ENCODE measurements around the gene YEATS2. TPM values are rescaled to one million over a fixed set of nuclear protein-coding genes. Genes with fewer than 3 reads are reported as not detected.
"Not testable (repeated sequence)": the region's sequence is repeated elsewhere in the genome, so short reads cannot be mapped to it uniquely, and the experiment has no call there.

YEATS2 gene
- total and polyA plus RNA-seq, 4 donors = 4.5 to 48.1 (median 17.8) TPM

GRCh38 chr3:183699238-183699947, 1.8 kb downstream of the YEATS2 start:
- Histone ChIP-seq H3K4me3 (ENCODE audit: low read length in 2 of 2) (peak overlapping the region in 1 of 2 donors; percentile 68), H3K27me3 (ENCODE audit: control insufficient read depth in 1 of 2, insufficient read depth in 2 of 2, low read length in 1 of 2) (no peaks in the 10 kb centered on the region), H3K4me1 (ENCODE audit: control insufficient read depth in 1 of 2, insufficient read depth in 2 of 2, low read length in 2 of 2) (peaks cover 3 to 5% of the 10 kb centered on the region in 2 donors), H3K36me3 (ENCODE audit: control insufficient read depth in 1 of 2, insufficient read depth in 2 of 2, low read length in 1 of 2) (no peaks in the 10 kb centered on the region), H3K9me3 (ENCODE audit: control insufficient read depth, low read length) (no peaks in the 10 kb centered on the region), H3K27ac (ENCODE audit: low read depth in 1 of 2, low read length in 2 of 2) (no peak overlapping the region)
- ATAC-seq (ENCODE audit: low FRiP score) = no peak
- 67 to 68% methylated on average over 13 of the region's 13 CpGs for WGBS, 2 donors
- DNase-seq = no peak
- intact Hi-C loops (cut with DNase I) = loop anchor here (2.0 to 5.0 kb wide), 2 partner anchors 62 to 63 kb away; partner anchors contain the start of gene KLHL24 (in 1 of the 2)

- intact Hi-C loops (cut with DNase I) = no loop called here
- no peak for ATAC-seq (ENCODE audit: low FRiP score)
- WGBS, 2 donors = 92 to 95% methylated on average over 5 of the region's 5 CpGs
- Histone ChIP-seq H3K27me3 (ENCODE audit: control insufficient read depth in 1 of 2, insufficient read depth in 2 of 2, low read length in 1 of 2) (no peaks in the 10 kb centered on the region), H3K27ac (ENCODE audit: low read depth in 1 of 2, low read length in 2 of 2) (no peak overlapping the region), H3K4me1 (ENCODE audit: control insufficient read depth in 1 of 2, insufficient read depth in 2 of 2, low read length in 2 of 2) (peaks cover 3 to 5% of the 10 kb centered on the region in 2 donors), H3K36me3 (ENCODE audit: control insufficient read depth in 1 of 2, insufficient read depth in 2 of 2, low read length in 1 of 2) (no peaks in the 10 kb centered on the region), H3K4me3 (ENCODE audit: low read length in 2 of 2) (no peak overlapping the region), H3K9me3 (ENCODE audit: control insufficient read depth, low read length) (no peaks in the 10 kb centered on the region)
- DNase-seq = no peak
Measured at GRCh38 chr3:183701744-183702143, 4.1 kb downstream of the YEATS2 start.

GRCh38 chr3:183703892-183704291, 6.3 kb downstream of the YEATS2 start:
- H3K4me3 ChIP-seq (ENCODE audit: low read length in 2 of 2); intact Hi-C loops (cut with DNase I); DNase-seq; H3K27me3 ChIP-seq (ENCODE audit: control insufficient read depth in 1 of 2, insufficient read depth in 2 of 2, low read length in 1 of 2); H3K27ac ChIP-seq (ENCODE audit: low read depth in 1 of 2, low read length in 2 of 2); H3K9me3 ChIP-seq (ENCODE audit: control insufficient read depth, low read length); ATAC-seq (ENCODE audit: low FRiP score); H3K36me3 ChIP-seq (ENCODE audit: control insufficient read depth in 1 of 2, insufficient read depth in 2 of 2, low read length in 1 of 2); H3K4me1 ChIP-seq (ENCODE audit: control insufficient read depth in 1 of 2, insufficient read depth in 2 of 2, low read length in 2 of 2): not testable (repeated sequence)
- WGBS, 2 donors = 92 to 93% methylated on average over 6 of the region's 6 CpGs

GRCh38 chr3:183710231-183710630, 12.6 kb downstream of the YEATS2 start:
- Histone ChIP-seq H3K9me3 (ENCODE audit: control insufficient read depth, low read length) (no peaks in the 10 kb centered on the region), H3K4me1 (ENCODE audit: control insufficient read depth in 1 of 2, insufficient read depth in 2 of 2, low read length in 2 of 2) (no peaks in the 10 kb centered on the region), H3K4me3 (ENCODE audit: low read length in 2 of 2) (no peak overlapping the region), H3K36me3 (ENCODE audit: control insufficient read depth in 1 of 2, insufficient read depth in 2 of 2, low read length in 1 of 2) (no peaks in the 10 kb centered on the region), H3K27ac (ENCODE audit: low read depth in 1 of 2, low read length in 2 of 2) (no peak overlapping the region), H3K27me3 (ENCODE audit: control insufficient read depth in 1 of 2, insufficient read depth in 2 of 2, low read length in 1 of 2) (no peaks in the 10 kb centered on the region)
- no peak for DNase-seq
- intact Hi-C loops (cut with DNase I) = no loop called here
- no peak for ATAC-seq (ENCODE audit: low FRiP score)

GRCh38 chr3:183711516-183711915, 13.9 kb downstream of the YEATS2 start:
- Histone ChIP-seq H3K27ac (ENCODE audit: low read depth in 1 of 2, low read length in 2 of 2) (no peak overlapping the region), H3K4me1 (ENCODE audit: control insufficient read depth in 1 of 2, insufficient read depth in 2 of 2, low read length in 2 of 2) (no peaks in the 10 kb centered on the region), H3K36me3 (ENCODE audit: control insufficient read depth in 1 of 2, insufficient read depth in 2 of 2, low read length in 1 of 2) (no peaks in the 10 kb centered on the region), H3K27me3 (ENCODE audit: control insufficient read depth in 1 of 2, insufficient read depth in 2 of 2, low read length in 1 of 2) (no peaks in the 10 kb centered on the region), H3K4me3 (ENCODE audit: low read length in 2 of 2) (no peak overlapping the region), H3K9me3 (ENCODE audit: control insufficient read depth, low read length) (no peaks in the 10 kb centered on the region)
- intact Hi-C loops (cut with DNase I) = no loop called here
- no peak for ATAC-seq (ENCODE audit: low FRiP score)
- WGBS, 2 donors = 97% methylated on average over 3 of the region's 3 CpGs
- DNase-seq = no peak

- Histone ChIP-seq H3K9me3 (ENCODE audit: control insufficient read depth, low read length) (no peaks in the 10 kb centered on the region), H3K27me3 (ENCODE audit: control insufficient read depth in 1 of 2, insufficient read depth in 2 of 2, low read length in 1 of 2) (no peaks in the 10 kb centered on the region), H3K27ac (ENCODE audit: low read depth in 1 of 2, low read length in 2 of 2) (no peak overlapping the region), H3K36me3 (ENCODE audit: control insufficient read depth in 1 of 2, insufficient read depth in 2 of 2, low read length in 1 of 2) (no peaks in the 10 kb centered on the region), H3K4me1 (ENCODE audit: control insufficient read depth in 1 of 2, insufficient read depth in 2 of 2, low read length in 2 of 2) (no peaks in the 10 kb centered on the region), H3K4me3 (ENCODE audit: low read length in 2 of 2) (no peak overlapping the region)
- intact Hi-C loops (cut with DNase I) = no loop called here
- ATAC-seq (ENCODE audit: low FRiP score) = no peak
- no peak for DNase-seq
Measured at GRCh38 chr3:183714622-183715021, 17.0 kb downstream of the YEATS2 start.

GRCh38 chr3:183718012-183718411, 20.4 kb downstream of the YEATS2 start:
- DNase-seq (no peak), ATAC-seq (ENCODE audit: low FRiP score) (no peak)
- Histone ChIP-seq H3K9me3 (ENCODE audit: control insufficient read depth, low read length) (no peaks in the 10 kb centered on the region), H3K27ac (ENCODE audit: low read depth in 1 of 2, low read length in 2 of 2) (no peak overlapping the region), H3K36me3 (ENCODE audit: control insufficient read depth in 1 of 2, insufficient read depth in 2 of 2, low read length in 1 of 2) (peaks cover 0 to 2% of the 10 kb centered on the region in 2 donors), H3K4me1 (ENCODE audit: control insufficient read depth in 1 of 2, insufficient read depth in 2 of 2, low read length in 2 of 2) (no peaks in the 10 kb centered on the region), H3K27me3 (ENCODE audit: control insufficient read depth in 1 of 2, insufficient read depth in 2 of 2, low read length in 1 of 2) (no peaks in the 10 kb centered on the region), H3K4me3 (ENCODE audit: low read length in 2 of 2) (no peak overlapping the region)
- intact Hi-C loops (cut with DNase I) = no loop called here
- 86 to 87% methylated on average over 3 of the region's 3 CpGs for WGBS, 2 donors

GRCh38 chr3:183725387-183725786, 27.8 kb downstream of the YEATS2 start:
- ATAC-seq (ENCODE audit: low FRiP score) (no peak), DNase-seq (no peak)
- WGBS, 2 donors = 51 to 81% methylated on average over 6 of the region's 6 CpGs
- no peaks in the 10 kb centered on the region for H3K9me3 ChIP-seq (ENCODE audit: control insufficient read depth, low read length)
- no peaks in the 10 kb centered on the region for H3K27me3 ChIP-seq (ENCODE audit: control insufficient read depth in 1 of 2, insufficient read depth in 2 of 2, low read length in 1 of 2)
- no peak overlapping the region for H3K4me3 ChIP-seq (ENCODE audit: low read length in 2 of 2)
- intact Hi-C loops (cut with DNase I) = no loop called here
- H3K27ac ChIP-seq (ENCODE audit: low read depth in 1 of 2, low read length in 2 of 2) = no peak overlapping the region
- peaks cover 5 to 13% of the 10 kb centered on the region in 2 donors for H3K36me3 ChIP-seq (ENCODE audit: control insufficient read depth in 1 of 2, insufficient read depth in 2 of 2, low read length in 1 of 2)
- H3K4me1 ChIP-seq (ENCODE audit: control insufficient read depth in 1 of 2, insufficient read depth in 2 of 2, low read length in 2 of 2) = no peaks in the 10 kb centered on the region

GRCh38 chr3:183728204-183728603, 30.6 kb downstream of the YEATS2 start:
- H3K36me3 ChIP-seq (ENCODE audit: control insufficient read depth in 1 of 2, insufficient read depth in 2 of 2, low read length in 1 of 2) = peaks cover 3 to 13% of the 10 kb centered on the region in 2 donors
- DNase-seq (no peak), ATAC-seq (ENCODE audit: low FRiP score) (no peak)
- no peaks in the 10 kb centered on the region for H3K27me3 ChIP-seq (ENCODE audit: control insufficient read depth in 1 of 2, insufficient read depth in 2 of 2, low read length in 1 of 2)
- no peak overlapping the region for H3K4me3 ChIP-seq (ENCODE audit: low read length in 2 of 2)
- WGBS, 2 donors = 87 to 91% methylated on average over 1 of the region's 1 CpG
- no peak overlapping the region for H3K27ac ChIP-seq (ENCODE audit: low read depth in 1 of 2, low read length in 2 of 2)
- H3K9me3 ChIP-seq (ENCODE audit: control insufficient read depth, low read length) = no peaks in the 10 kb centered on the region
- intact Hi-C loops (cut with DNase I) = no loop called here
- no peaks in the 10 kb centered on the region for H3K4me1 ChIP-seq (ENCODE audit: control insufficient read depth in 1 of 2, insufficient read depth in 2 of 2, low read length in 2 of 2)

Data from aorta (tissue), 5 donors.